Liver (tissue), 9 donors: ENCODE data around the gene FOXR1. TPM values are rescaled to one million over a fixed set of nuclear protein-coding genes. Genes with fewer than 3 reads are reported as not detected.

Experiments
- DNase-seq: peaks from one replicate; pipeline ENCODE4 v3.0.0-alpha.2; 2017; ENCODE audit warnings: low spot score
- H3K27ac ChIP-seq, 2 donors: one replicate each; pipeline ENCODE4 v1.7.0; 2013; ENCODE audit warnings: inconsistent platforms in 2 of 2, low read length in 2 of 2, control low read depth in 1 of 2, low read depth in 1 of 2, mild to moderate bottlenecking in 1 of 2
- H3K27me3 ChIP-seq, 4 donors: one replicate each; pipeline versions ENCODE4 v1.6.1 to v1.7.0; 2013; ENCODE audit warnings: low read length in 3 of 4, inconsistent platforms in 1 of 4, mild to moderate bottlenecking in 1 of 4, moderate library complexity in 1 of 4; ENCODE audit not compliant: control insufficient read depth in 4 of 4, insufficient read depth in 4 of 4
- H3K36me3 ChIP-seq, 4 donors: one replicate each; pipeline versions ENCODE4 v1.6.1 to v1.7.0; 2013; ENCODE audit warnings: low read length in 3 of 4, mild to moderate bottlenecking in 3 of 4, low read depth in 1 of 4, moderate library complexity in 1 of 4; ENCODE audit not compliant: control insufficient read depth in 4 of 4, insufficient read depth in 3 of 4
- H3K4me1 ChIP-seq, 4 donors: one replicate each; pipeline versions ENCODE4 v1.6.1 to v1.7.0; 2013; ENCODE audit warnings: low read length in 3 of 4, mild to moderate bottlenecking in 3 of 4, moderate library complexity in 1 of 4; ENCODE audit not compliant: control insufficient read depth in 4 of 4, insufficient read depth in 4 of 4
- H3K4me3 ChIP-seq, 3 donors: one replicate each; pipeline versions ENCODE4 v1.6.1 to v1.7.0; 2013; ENCODE audit warnings: low read length in 3 of 3, control low read depth in 1 of 3, low read depth in 1 of 3, mild to moderate bottlenecking in 1 of 3
- H3K9ac ChIP-seq, 2 donors: one replicate each; pipeline ENCODE4 v1.7.0; 2013; ENCODE audit warnings: low read length in 2 of 2, mild to moderate bottlenecking in 2 of 2, moderate library complexity in 2 of 2, control low read depth in 1 of 2, low read depth in 1 of 2
- H3K9me3 ChIP-seq, 4 donors: one replicate each; pipeline versions ENCODE4 v1.6.1 to v1.7.0; 2013; ENCODE audit warnings: low read length in 3 of 4; ENCODE audit not compliant: control insufficient read depth in 4 of 4
- CTCF ChIP-seq: fragments of 150-350 bp; IDR thresholded peaks from 2 replicates; pipeline ENCODE4 v1.5.1; 2017; ENCODE audit warnings: improper control_type of control experiment, low read depth, low read length; ENCODE audit not compliant: missing input control
- EGR1 ChIP-seq, 2 donors: IDR thresholded peaks; 2 replicates each; pipeline ENCODE4 v1.6.1; 2016 to 2018; ENCODE audit warnings: antibody characterized with exemption in 2 of 2, low read depth in 2 of 2
- FOXA1 ChIP-seq: IDR thresholded peaks from 2 replicates; pipeline ENCODE4 v1.6.1; 2016; ENCODE audit warnings: antibody characterized with exemption
- FOXA2 ChIP-seq: IDR thresholded peaks from 2 replicates; pipeline ENCODE4 v1.6.1; 2016; ENCODE audit warnings: antibody characterized with exemption
- HNF4A ChIP-seq, 2 donors: conservative IDR thresholded peaks; 2 replicates each; pipeline ENCODE4 v1.6.1; 2016; ENCODE audit warnings: antibody characterized with exemption in 2 of 2, mild to moderate bottlenecking in 2 of 2
- HNF4G ChIP-seq: IDR thresholded peaks from 2 replicates; pipeline ENCODE4 v1.6.1; 2016; ENCODE audit warnings: antibody characterized with exemption
- JUND ChIP-seq, 2 donors: IDR thresholded peaks; 2 replicates each; pipeline ENCODE4 v1.6.1; 2016; ENCODE audit warnings: antibody characterized with exemption in 2 of 2
- NR2F2 ChIP-seq: IDR thresholded peaks from 2 replicates; pipeline ENCODE4 v1.6.1; 2016; ENCODE audit warnings: antibody characterized with exemption
- RAD21 ChIP-seq, 2 donors: IDR thresholded peaks; 2 replicates each; pipeline ENCODE4 v1.6.1; 2016; ENCODE audit warnings: antibody characterized with exemption in 2 of 2, mild to moderate bottlenecking in 2 of 2
- RXRA ChIP-seq, 2 donors: IDR thresholded peaks; 2 replicates each; pipeline ENCODE4 v1.6.1; 2017 to 2018; ENCODE audit warnings: antibody characterized with exemption in 2 of 2, mild to moderate bottlenecking in 1 of 2
- SP1 ChIP-seq: IDR thresholded peaks from 2 replicates; pipeline ENCODE4 v1.6.1; 2018; ENCODE audit warnings: antibody characterized with exemption, mild to moderate bottlenecking
- YY1 ChIP-seq: IDR thresholded peaks from 2 replicates; pipeline ENCODE4 v1.6.1; 2016; ENCODE audit warnings: antibody characterized with exemption, mild to moderate bottlenecking
- WGBS: extraction: QIAGEN DNeasy Blood & Tissue Kit; methylation state at CpG from one replicate; pipeline ENCODE4 v1.1.7; 2013; 5-methylcytosine and 5-hydroxymethylcytosine counted together
- polyA plus RNA-seq, 2 donors: library from polyadenylated mRNA; stranded (reverse) in 1 of 2; unstranded in 1 of 2; fragments of 200-250 nt in 1 of 2; fragments of >200 nt in 1 of 2; fragmentation: Nextera tagmentation in 1 of 2; extraction: Ambion mirVana in 1 of 2; gene quantifications; one replicate each; pipeline versions ENCODE4 v1.2.1 to v1.2.3, GENCODE V29; 2013 to 2015
- total RNA-seq, 2 donors: library from RNA; depleted of rRNA; stranded (reverse); fragments of >200 nt; gene quantifications; one replicate each; pipeline ENCODE4 v1.2.3, GENCODE V29; 2014
- TF ChIP-seq, protein P1 (sequence below): IDR thresholded peaks from 2 replicates; pipeline ENCODE4 v1.6.1; 2016; ENCODE audit warnings: antibody characterized with exemption
- TF ChIP-seq, protein P2 (sequence below): IDR thresholded peaks from 2 replicates; pipeline ENCODE4 v1.6.1; 2016; ENCODE audit warnings: antibody characterized with exemption
- TF ChIP-seq, protein P3 (sequence below): IDR thresholded peaks from 2 replicates; pipeline ENCODE4 v1.6.1; 2016; ENCODE audit warnings: antibody characterized with exemption
- donor health status: healthy.
- donor health status: healthy.
- donor health status: healthy.
- donor health status: healthy.
- donor health status: healthy.

Gene FOXR1
- total and polyA plus RNA-seq, 4 donors, result not detected

DNA sequence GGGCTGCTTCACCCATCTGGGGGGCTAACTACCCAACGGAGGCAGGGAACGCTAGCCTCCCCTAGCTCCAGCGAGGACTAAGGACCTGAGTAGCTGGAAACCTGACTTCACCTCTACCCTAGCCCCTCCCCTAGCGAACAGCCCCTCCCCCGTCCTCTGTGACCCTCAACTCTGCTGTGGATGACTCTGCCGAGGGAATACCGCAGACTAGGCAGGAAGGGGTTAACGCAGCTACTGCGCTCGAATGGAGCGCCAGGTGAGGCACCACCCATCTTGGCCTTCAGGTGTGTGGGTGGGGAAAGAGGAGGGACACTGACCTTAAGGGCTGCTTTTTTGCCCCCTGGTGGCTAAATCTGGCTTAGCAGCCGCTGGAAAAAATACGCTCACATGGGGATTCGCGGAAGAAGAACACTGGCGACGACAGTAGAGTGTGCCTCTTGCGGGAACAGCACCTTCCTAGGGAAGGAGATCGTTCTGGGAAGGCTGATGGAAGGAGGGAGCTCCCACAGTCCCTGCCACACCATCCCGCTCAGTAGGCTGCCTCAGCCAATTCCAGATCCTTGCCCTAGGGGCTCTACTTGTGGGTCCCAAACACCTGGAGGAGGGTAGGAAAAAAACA lies 41.4 kb upstream of the FOXR1 start:
- under 1% methylated on average over 20 of the region's 20 CpGs for WGBS
- Histone ChIP-seq H3K9ac (peak overlapping the region in 1 of 2 donors; percentile 45), H3K4me1 (peaks cover 1 to 31% (median 19%) of the 10 kb centered on the region in 4 donors), H3K27ac (peak overlapping the region; percentile 97 to 99), H3K27me3 (no peaks in the 10 kb centered on the region), H3K9me3 (no peaks in the 10 kb centered on the region), H3K4me3 (peak overlapping the region; percentile 72 to 90 (median 81)), H3K36me3 (no peaks in the 10 kb centered on the region)
- TF ChIP-seq JUND (IDR thresholded peaks at IDR 0.05) (peak in 1 of 2 donors; percentile 35), CTCF (peak; percentile 99), NR2F2 (peak; percentile 76), RXRA (IDR thresholded peaks at IDR 0.05) (peak; percentile 81 to 91), FOXA2 (no peak), HNF4G (no peak), SP1 (peak; percentile 59), HNF4A (conservative IDR thresholded peaks at IDR 0.05) (peak; percentile 48 to 49), YY1 (peak; percentile 78), RAD21 (IDR thresholded peaks at IDR 0.05) (peak; percentile 86 to 94), EGR1 (IDR thresholded peaks at IDR 0.05; ENCODE audit: low read depth in 2 of 2) (peak; percentile 31 to 51)
- TF ChIP-seq, protein P1, sequence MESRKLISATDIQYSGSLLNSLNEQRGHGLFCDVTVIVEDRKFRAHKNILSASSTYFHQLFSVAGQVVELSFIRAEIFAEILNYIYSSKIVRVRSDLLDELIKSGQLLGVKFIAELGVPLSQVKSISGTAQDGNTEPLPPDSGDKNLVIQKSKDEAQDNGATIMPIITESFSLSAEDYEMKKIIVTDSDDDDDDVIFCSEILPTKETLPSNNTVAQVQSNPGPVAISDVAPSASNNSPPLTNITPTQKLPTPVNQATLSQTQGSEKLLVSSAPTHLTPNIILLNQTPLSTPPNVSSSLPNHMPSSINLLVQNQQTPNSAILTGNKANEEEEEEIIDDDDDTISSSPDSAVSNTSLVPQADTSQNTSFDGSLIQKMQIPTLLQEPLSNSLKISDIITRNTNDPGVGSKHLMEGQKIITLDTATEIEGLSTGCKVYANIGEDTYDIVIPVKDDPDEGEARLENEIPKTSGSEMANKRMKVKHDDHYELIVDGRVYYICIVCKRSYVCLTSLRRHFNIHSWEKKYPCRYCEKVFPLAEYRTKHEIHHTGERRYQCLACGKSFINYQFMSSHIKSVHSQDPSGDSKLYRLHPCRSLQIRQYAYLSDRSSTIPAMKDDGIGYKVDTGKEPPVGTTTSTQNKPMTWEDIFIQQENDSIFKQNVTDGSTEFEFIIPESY, result no peak
- TF ChIP-seq, protein P2, sequence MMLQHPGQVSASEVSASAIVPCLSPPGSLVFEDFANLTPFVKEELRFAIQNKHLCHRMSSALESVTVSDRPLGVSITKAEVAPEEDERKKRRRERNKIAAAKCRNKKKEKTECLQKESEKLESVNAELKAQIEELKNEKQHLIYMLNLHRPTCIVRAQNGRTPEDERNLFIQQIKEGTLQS, result no peak
- TF ChIP-seq, protein P3, sequence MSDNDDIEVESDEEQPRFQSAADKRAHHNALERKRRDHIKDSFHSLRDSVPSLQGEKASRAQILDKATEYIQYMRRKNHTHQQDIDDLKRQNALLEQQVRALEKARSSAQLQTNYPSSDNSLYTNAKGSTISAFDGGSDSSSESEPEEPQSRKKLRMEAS, result no peak
- DNase-seq, result peak; percentile 89

DNA sequence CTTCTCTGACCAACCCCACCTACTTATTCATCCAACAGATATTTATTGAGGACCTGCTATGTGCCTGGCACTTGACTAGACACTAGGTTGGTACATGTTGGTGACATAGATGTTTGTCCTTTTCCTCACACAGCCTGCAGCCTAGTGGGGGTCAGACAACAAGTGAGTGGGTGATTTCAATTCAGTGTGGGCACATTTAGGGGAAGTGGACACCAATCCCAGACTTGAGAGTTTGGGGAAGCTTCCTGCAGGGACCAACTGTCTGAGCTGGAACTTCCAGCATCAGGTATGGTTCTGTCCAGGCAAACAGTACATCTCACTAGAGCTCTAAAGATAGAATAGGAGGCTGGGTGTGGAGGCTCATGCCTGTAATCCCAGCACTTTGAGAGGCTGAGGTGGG lies 40.0 kb upstream of the FOXR1 start:
- H3K27ac ChIP-seq, result no peak overlapping the region
- TF ChIP-seq FOXA1, result no peak
- H3K9me3 ChIP-seq, result no peaks in the 10 kb centered on the region
- peaks cover 1 to 26% (median 16%) of the 10 kb centered on the region in 4 donors for H3K4me1 ChIP-seq
- H3K4me3 ChIP-seq, result no peak overlapping the region
- DNase-seq, result no peak
- H3K27me3 ChIP-seq, result no peaks in the 10 kb centered on the region
- H3K9ac ChIP-seq, result no peak overlapping the region
- H3K36me3 ChIP-seq, result no peaks in the 10 kb centered on the region

DNA sequence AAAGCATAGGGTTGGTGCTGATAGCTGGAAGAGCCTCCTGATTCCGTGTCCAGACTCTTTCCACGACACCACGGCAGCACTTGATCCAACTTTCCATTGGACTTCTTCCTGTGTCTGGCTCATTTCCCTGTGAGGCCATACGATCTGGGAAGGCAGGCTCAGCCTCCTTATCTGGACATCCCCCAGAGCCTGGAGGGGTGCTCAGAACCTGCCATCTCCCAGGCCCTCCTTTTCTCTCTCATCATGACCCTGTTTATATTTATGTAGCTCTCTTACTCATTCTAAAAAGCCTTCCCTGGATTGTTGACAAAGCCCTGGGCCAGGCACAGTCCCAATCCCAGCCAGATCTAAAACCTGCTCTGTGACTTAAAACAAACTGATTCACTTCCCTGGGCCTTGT lies 38.1 kb upstream of the FOXR1 start:
- no peak for TF ChIP-seq HNF4G
- peak in 1 of 2 donors; percentile 3 for TF ChIP-seq RAD21 (IDR thresholded peaks at IDR 0.05)
- TF ChIP-seq RXRA (IDR thresholded peaks at IDR 0.05), result no peak
- no peak for DNase-seq
- Histone ChIP-seq H3K27ac (no peak overlapping the region), H3K4me1 (peaks cover 1 to 13% (median 7%) of the 10 kb centered on the region in 4 donors), H3K36me3 (peaks cover 0 to 1% (median 0%) of the 10 kb centered on the region in 4 donors), H3K9me3 (no peaks in the 10 kb centered on the region), H3K9ac (no peak overlapping the region), H3K4me3 (no peak overlapping the region), H3K27me3 (no peaks in the 10 kb centered on the region)
- 33% methylated on average over 4 of the region's 4 CpGs for WGBS
